Measurements from ENCODE around the gene CADPS.
A peak's percentile ranks its signal among the peaks of the same experiment; 100 is the strongest.

DNA sequence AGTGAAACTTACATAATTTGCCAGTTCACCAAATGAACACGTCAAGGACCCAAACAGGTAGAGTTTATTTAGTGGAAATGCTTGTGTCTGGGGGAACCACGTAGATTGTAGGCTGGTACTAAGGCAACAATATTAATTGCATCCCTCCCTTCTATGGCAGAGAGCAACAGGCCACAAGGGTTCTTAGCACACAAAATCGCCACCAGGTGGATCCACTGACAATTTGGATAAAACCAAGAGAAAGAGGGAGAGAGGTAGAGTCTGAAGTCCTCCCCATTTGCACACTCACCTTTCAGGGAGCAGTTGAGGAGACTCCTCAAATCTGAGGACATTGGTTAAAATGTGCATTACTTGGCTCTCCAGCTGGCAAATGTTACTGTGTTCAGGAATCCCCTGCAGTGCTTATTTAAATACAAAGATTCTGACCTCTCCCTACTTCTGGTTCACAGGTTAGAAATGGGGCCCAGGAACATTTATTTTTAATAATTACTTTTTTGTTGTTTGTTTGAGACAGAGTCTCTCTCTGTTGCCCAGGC, 320.9 kb downstream of the CADPS start:
- TF ChIP-seq, protein P1, sequence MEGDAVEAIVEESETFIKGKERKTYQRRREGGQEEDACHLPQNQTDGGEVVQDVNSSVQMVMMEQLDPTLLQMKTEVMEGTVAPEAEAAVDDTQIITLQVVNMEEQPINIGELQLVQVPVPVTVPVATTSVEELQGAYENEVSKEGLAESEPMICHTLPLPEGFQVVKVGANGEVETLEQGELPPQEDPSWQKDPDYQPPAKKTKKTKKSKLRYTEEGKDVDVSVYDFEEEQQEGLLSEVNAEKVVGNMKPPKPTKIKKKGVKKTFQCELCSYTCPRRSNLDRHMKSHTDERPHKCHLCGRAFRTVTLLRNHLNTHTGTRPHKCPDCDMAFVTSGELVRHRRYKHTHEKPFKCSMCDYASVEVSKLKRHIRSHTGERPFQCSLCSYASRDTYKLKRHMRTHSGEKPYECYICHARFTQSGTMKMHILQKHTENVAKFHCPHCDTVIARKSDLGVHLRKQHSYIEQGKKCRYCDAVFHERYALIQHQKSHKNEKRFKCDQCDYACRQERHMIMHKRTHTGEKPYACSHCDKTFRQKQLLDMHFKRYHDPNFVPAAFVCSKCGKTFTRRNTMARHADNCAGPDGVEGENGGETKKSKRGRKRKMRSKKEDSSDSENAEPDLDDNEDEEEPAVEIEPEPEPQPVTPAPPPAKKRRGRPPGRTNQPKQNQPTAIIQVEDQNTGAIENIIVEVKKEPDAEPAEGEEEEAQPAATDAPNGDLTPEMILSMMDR (IDR thresholded peaks at IDR 0.05; ENCODE audit: poor library complexity) = peak; percentile 16
- TF ChIP-seq EZH2 (IDR thresholded peaks at IDR 0.05; ENCODE audit: borderline replicate concordance) = no peak

Data from hepatocyte (in vitro differentiated cells).